ENCODE data around the gene STAG1. TPM values are rescaled to one million over a fixed set of nuclear protein-coding genes. Genes with fewer than 3 reads are reported as not detected.

The STAG1 gene
- polyA plus RNA-seq, 1 experiment, result 13.8 TPM

DNA sequence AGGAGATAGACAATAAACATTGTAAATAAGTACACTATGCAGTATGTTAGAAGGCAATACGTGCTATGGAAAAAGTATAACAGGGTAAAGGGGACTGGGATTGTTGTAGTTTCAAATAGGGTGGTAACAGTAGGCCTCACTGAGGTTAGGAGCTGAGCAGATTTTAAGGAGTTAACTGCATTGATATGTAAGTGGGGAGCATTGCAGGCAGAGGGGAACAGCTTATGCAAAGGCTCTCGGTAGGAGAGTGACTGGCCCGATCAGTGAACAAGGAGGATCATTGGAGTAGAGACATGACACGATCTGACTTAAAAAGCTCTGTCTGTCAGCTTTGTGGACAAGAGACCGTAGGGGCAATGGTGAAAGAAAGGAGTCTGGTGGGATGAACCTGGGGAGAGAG lies 455.2 kb downstream of the STAG1 start:
- DNase-seq (ENCODE audit: low read depth), result no peak
- CTCF ChIA-PET, result no interaction called here
- POLR2A ChIA-PET, result no interaction called here
- Histone ChIP-seq H3K4me3 (ENCODE audit: low read depth, low read length) (no peak overlapping the region), H3K27me3 (ENCODE audit: control insufficient read depth, insufficient read depth, low read length) (no peaks in the 10 kb centered on the region), H3K36me3 (ENCODE audit: control insufficient read depth, insufficient read depth, low read length) (peaks cover 8% of the 10 kb centered on the region)
- no peak for TF ChIP-seq CTCF (IDR thresholded peaks at IDR 0.05; ENCODE audit: insufficient read depth, low read depth, low read length)

GRCh38 chr3:136294176-136294575 lies 458.0 kb downstream of the STAG1 start:
- CTCF ChIA-PET, result no interaction called here
- Histone ChIP-seq H3K27me3 (ENCODE audit: control insufficient read depth, insufficient read depth, low read length) (no peaks in the 10 kb centered on the region), H3K36me3 (ENCODE audit: control insufficient read depth, insufficient read depth, low read length) (no peaks in the 10 kb centered on the region; the same call in 1 of the 2 replicates), H3K4me3 (ENCODE audit: low read depth, low read length) (no peak overlapping the region)
- no peak for TF ChIP-seq CTCF (IDR thresholded peaks at IDR 0.05; ENCODE audit: insufficient read depth, low read depth, low read length)
- POLR2A ChIA-PET, result no interaction called here
- no peak for DNase-seq (ENCODE audit: low read depth)

DNA sequence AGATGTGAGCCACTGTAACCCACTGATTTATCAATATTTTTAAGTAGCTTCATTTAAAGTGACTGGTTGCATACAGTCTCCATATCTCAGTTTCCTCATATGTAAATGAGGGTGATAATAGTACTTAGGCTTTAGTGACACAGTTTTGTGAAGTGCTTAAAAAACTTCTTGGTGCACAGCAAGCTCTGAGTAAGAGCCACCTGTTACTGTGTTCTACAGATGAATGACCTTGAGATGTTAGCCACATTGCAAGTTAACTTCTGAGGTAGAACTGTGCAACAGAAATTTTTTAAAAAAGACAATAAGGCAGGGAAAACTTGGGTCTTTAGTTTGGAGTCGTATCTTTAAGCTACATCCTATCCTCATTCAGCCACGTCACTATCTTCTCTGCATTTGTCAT lies 458.9 kb downstream of the STAG1 start:
- ChIA-PET CTCF (interaction anchor here (0.7 kb wide), 1 partner anchor 39 kb away, joined by 3 read pairs; no protein-coding TSS in a partner anchor), POLR2A (no interaction called here)
- Histone ChIP-seq H3K36me3 (ENCODE audit: control insufficient read depth, insufficient read depth, low read length) (no peaks in the 10 kb centered on the region; the same call in 1 of the 2 replicates), H3K4me3 (ENCODE audit: low read depth, low read length) (no peak overlapping the region), H3K27me3 (ENCODE audit: control insufficient read depth, insufficient read depth, low read length) (no peaks in the 10 kb centered on the region)
- TF ChIP-seq CTCF (IDR thresholded peaks at IDR 0.05; ENCODE audit: insufficient read depth, low read depth, low read length), result no peak
- no peak for DNase-seq (ENCODE audit: low read depth)

GRCh38 chr3:136292500-136292899 lies 459.7 kb downstream of the STAG1 start:
- ChIA-PET POLR2A (no interaction called here), CTCF (no interaction called here)
- Histone ChIP-seq H3K4me3 (ENCODE audit: low read depth, low read length) (no peak overlapping the region), H3K27me3 (ENCODE audit: control insufficient read depth, insufficient read depth, low read length) (no peaks in the 10 kb centered on the region), H3K36me3 (ENCODE audit: control insufficient read depth, insufficient read depth, low read length) (no peaks in the 10 kb centered on the region)
- TF ChIP-seq CTCF (IDR thresholded peaks at IDR 0.05; ENCODE audit: insufficient read depth, low read depth, low read length), result no peak
- DNase-seq (ENCODE audit: low read depth), result no peak

- ChIA-PET CTCF (no interaction called here), POLR2A (no interaction called here)
- no peaks in the 10 kb centered on the region for H3K36me3 ChIP-seq (ENCODE audit: control insufficient read depth, insufficient read depth, low read length)
- H3K4me3 ChIP-seq (ENCODE audit: low read depth, low read length), result no peak overlapping the region
- TF ChIP-seq CTCF (IDR thresholded peaks at IDR 0.05; ENCODE audit: insufficient read depth, low read depth, low read length), result no peak
- no peak for DNase-seq (ENCODE audit: low read depth)
- no peaks in the 10 kb centered on the region for H3K27me3 ChIP-seq (ENCODE audit: control insufficient read depth, insufficient read depth, low read length)
Measured at GRCh38 chr3:136291302-136291701, 460.9 kb downstream of the STAG1 start.

Small RNAs within 50 kb of the gene (small RNA-seq; reads per million reads assigned to genes)
- gene RNU6-1284P (ENCODE audit: insufficient read length, low read depth, low replicate concordance), result not detected
- gene RNU6-789P (ENCODE audit: insufficient read length, low read depth, low replicate concordance), result not detected

Other genes with a start within 250 kb of the STAG1 start
- gene SLC35G2, start 66.7 kb upstream of the STAG1 start, polyA plus RNA-seq (2011; rRNA removed), result 5.5 and 12.4 TPM in 2 replicates
- gene NCK1, start 109.8 kb upstream of the STAG1 start, polyA plus RNA-seq (2011; rRNA removed), result 11.7 and 32.5 TPM in 2 replicates
- 3.2 and 4.0 TPM in 2 replicates for gene IL20RB, start 205.6 kb upstream of the STAG1 start, polyA plus RNA-seq (2011; rRNA removed)

All from BJ (cell line).